Gastroesophageal sphincter (tissue), 3 donors: ENCODE data around the gene NTRK3.

ENCODE experiments used
- EP300 ChIP-seq: sonication (generic); formaldehyde crosslinking; IDR thresholded peaks from one replicate; pipeline ENCODE4 v1.6.1; 2017; ENCODE audit warnings: antibody characterized with exemption, mild to moderate bottlenecking
- TF ChIP-seq, protein P1 (sequence below), 4 experiments: fragments of 200-600 bp in 2 of 4; fragments of 450-650 bp in 2 of 4; sonication (generic) in 1 of 4; IDR thresholded peaks; one replicate each; pipeline ENCODE4 v1.5.1; 2017 to 2019; ENCODE audit warnings: antibody characterized with exemption in 4 of 4, mild to moderate bottlenecking in 2 of 4, moderate library complexity in 2 of 4

DNA sequence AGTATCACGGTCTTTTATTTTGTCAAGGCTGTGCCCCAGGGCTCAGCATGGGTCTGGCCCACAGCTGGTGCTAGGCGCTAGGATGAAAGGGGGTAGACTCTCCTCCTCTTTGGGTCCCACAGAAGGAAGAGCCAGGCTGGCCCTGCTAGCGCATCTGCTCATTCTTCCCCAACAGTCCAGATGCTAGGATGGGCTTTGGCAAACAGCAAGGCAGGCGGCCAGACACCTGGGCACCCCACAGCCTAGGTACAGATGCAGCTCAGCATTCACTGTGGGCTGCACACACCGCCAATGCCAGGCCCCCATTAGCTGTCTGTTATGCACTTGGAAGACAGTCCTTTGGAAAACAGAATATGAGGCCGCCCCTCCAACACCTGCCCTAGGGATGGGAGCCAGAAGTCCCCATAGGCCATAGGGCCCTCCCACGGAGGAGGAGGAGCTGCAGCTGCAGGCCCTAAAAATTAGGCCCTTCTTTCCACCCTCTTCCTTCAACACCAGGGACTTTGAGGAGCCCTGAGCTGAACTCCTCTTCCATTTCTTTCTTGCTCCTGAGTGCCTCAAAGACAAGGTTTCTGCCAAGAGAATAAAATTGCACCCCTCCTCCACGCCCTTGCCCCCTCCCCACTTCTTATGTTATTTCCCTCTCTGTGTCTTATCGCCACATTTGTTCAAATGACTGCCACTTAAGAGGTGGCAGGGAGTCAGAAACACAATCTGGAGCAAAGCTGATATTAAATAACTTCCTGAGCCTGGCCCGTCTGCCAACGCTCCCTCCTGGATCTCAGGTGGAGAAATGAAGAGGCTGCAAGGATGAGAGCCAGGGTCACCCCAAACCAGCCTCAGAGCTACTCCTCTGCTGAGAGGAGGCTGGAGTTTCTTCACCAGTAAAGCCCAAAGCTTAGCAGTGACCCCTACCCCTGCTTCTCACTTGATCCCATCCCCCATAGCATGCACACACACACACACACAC is 13.7 kb downstream of the NTRK3 start:
- TF ChIP-seq, protein P1, sequence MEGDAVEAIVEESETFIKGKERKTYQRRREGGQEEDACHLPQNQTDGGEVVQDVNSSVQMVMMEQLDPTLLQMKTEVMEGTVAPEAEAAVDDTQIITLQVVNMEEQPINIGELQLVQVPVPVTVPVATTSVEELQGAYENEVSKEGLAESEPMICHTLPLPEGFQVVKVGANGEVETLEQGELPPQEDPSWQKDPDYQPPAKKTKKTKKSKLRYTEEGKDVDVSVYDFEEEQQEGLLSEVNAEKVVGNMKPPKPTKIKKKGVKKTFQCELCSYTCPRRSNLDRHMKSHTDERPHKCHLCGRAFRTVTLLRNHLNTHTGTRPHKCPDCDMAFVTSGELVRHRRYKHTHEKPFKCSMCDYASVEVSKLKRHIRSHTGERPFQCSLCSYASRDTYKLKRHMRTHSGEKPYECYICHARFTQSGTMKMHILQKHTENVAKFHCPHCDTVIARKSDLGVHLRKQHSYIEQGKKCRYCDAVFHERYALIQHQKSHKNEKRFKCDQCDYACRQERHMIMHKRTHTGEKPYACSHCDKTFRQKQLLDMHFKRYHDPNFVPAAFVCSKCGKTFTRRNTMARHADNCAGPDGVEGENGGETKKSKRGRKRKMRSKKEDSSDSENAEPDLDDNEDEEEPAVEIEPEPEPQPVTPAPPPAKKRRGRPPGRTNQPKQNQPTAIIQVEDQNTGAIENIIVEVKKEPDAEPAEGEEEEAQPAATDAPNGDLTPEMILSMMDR (IDR thresholded peaks at IDR 0.05), result no peak
- no peak for TF ChIP-seq EP300
